Ovary (tissue), 3 donors: ENCODE measurements around the gene ARR3.

ENCODE experiments used
- EP300 ChIP-seq: sonication (generic); formaldehyde crosslinking; IDR thresholded peaks from one replicate; pipeline ENCODE4 v1.6.1; 2017; ENCODE audit warnings: antibody characterized with exemption
- POLR2A ChIP-seq: fragments of 450-650 bp; IDR thresholded peaks from one replicate; pipeline ENCODE4 v1.6.1; 2017; ENCODE audit warnings: antibody characterized with exemption, mild to moderate bottlenecking, moderate library complexity
- TF ChIP-seq, protein P1 (sequence below), 3 donors: fragments of 450-650 bp in 2 of 3; fragments of 200-600 bp in 1 of 3; IDR thresholded peaks; one replicate each; pipeline versions ENCODE4 v1.5.1 to v1.8.0; 2016 to 2022; ENCODE audit warnings: antibody characterized with exemption in 3 of 3, mild to moderate bottlenecking in 1 of 3
- donor health status: DM: no; HTN: no; CAD: no.

DNA sequence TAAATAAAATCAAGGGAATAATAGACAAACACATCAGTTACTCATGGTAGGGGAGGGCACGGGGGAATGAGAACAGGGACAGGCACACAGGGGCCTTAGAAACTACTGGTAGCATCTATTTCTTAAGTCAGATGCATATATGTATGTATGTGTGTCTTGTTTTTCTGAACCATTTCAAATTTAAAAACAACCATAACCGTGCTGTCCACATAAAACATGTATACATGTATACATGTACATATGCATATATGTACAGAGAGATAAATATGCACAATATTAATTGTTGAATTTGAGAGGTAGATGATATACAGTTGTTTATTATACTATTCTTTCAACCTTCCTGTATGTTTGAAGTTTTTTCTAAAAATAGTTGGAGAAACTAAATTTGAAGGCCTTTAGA is 41.4 kb upstream of the ARR3 start:
- TF ChIP-seq, protein P1, sequence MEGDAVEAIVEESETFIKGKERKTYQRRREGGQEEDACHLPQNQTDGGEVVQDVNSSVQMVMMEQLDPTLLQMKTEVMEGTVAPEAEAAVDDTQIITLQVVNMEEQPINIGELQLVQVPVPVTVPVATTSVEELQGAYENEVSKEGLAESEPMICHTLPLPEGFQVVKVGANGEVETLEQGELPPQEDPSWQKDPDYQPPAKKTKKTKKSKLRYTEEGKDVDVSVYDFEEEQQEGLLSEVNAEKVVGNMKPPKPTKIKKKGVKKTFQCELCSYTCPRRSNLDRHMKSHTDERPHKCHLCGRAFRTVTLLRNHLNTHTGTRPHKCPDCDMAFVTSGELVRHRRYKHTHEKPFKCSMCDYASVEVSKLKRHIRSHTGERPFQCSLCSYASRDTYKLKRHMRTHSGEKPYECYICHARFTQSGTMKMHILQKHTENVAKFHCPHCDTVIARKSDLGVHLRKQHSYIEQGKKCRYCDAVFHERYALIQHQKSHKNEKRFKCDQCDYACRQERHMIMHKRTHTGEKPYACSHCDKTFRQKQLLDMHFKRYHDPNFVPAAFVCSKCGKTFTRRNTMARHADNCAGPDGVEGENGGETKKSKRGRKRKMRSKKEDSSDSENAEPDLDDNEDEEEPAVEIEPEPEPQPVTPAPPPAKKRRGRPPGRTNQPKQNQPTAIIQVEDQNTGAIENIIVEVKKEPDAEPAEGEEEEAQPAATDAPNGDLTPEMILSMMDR (IDR thresholded peaks at IDR 0.05): no peak
- TF ChIP-seq POLR2A: no peak
- TF ChIP-seq EP300: no peak
